Brain microvascular endothelial cell (primary cell): Measurements from ENCODE around the gene BEGAIN.

Experiments used
- DNase-seq: peaks from one replicate; pipeline ENCODE4 v3.0.0-alpha.2; 2020
- H3K27ac ChIP-seq: fragments of 250-450 bp; sonication (Bioruptor Pico); 2 replicates; pipeline ENCODE4 v1.5.1; 2020; ENCODE audit warnings: mild to moderate bottlenecking, moderate library complexity
- H3K27me3 ChIP-seq: fragments of 250-450 bp; sonication (Bioruptor Pico); replicated peaks from 2 replicates; pipeline ENCODE4 v1.5.1; 2020; ENCODE audit warnings: mild to moderate bottlenecking
- H3K36me3 ChIP-seq: fragments of 250-450 bp; sonication (Bioruptor Pico); replicated peaks from 2 replicates; pipeline ENCODE4 v1.5.1; 2020; ENCODE audit warnings: mild to moderate bottlenecking
- H3K4me3 ChIP-seq: 2 replicates; pipeline ENCODE4 v1.5.1; 2011; ENCODE audit warnings: low read depth, mild to moderate bottlenecking, control low read depth, low read length, moderate library complexity
- in situ Hi-C: cut with HindIII; loops from 2 replicates; pipeline ENCODE4 v1.10.0; 2017; ENCODE audit warnings: low sequenced_read_pairs, low pct_ligation_motif_present
- TF ChIP-seq, protein P1 (sequence below): IDR thresholded peaks from 2 replicates; pipeline ENCODE4 v1.5.1; 2011; ENCODE audit warnings: low read depth, mild to moderate bottlenecking, moderate library complexity, low read length, control low read depth, inconsistent platforms; ENCODE audit errors: missing control alignments

Gene BEGAIN

DNA sequence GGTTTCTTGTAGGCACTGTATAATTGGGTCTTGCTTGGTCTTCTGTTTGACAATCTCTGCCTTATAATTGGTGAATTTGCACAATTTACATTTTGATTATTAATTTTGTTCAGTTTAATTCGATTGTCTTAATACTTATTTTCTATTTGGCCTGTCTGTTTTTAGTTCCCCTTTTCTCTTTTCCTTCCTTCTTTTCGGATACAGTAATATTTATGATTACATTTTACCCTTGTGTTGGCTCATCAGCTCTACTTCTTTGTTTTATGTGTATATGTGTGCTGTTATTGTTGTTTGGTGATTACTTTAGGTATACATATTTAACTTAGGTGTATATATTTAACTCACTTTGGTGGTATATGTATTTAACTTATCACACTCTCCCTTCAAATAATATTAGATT lies 12.8 kb upstream of the BEGAIN start:
- Histone ChIP-seq H3K36me3 (no peaks in the 10 kb centered on the region), H3K27me3 (peaks cover 3% of the 10 kb centered on the region), H3K4me3 (no peak overlapping the region), H3K27ac (no peak overlapping the region)
- DNase-seq, result no peak
- TF ChIP-seq, protein P1, sequence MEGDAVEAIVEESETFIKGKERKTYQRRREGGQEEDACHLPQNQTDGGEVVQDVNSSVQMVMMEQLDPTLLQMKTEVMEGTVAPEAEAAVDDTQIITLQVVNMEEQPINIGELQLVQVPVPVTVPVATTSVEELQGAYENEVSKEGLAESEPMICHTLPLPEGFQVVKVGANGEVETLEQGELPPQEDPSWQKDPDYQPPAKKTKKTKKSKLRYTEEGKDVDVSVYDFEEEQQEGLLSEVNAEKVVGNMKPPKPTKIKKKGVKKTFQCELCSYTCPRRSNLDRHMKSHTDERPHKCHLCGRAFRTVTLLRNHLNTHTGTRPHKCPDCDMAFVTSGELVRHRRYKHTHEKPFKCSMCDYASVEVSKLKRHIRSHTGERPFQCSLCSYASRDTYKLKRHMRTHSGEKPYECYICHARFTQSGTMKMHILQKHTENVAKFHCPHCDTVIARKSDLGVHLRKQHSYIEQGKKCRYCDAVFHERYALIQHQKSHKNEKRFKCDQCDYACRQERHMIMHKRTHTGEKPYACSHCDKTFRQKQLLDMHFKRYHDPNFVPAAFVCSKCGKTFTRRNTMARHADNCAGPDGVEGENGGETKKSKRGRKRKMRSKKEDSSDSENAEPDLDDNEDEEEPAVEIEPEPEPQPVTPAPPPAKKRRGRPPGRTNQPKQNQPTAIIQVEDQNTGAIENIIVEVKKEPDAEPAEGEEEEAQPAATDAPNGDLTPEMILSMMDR, result no peak
- in situ Hi-C loops, result no loop called here

DNA sequence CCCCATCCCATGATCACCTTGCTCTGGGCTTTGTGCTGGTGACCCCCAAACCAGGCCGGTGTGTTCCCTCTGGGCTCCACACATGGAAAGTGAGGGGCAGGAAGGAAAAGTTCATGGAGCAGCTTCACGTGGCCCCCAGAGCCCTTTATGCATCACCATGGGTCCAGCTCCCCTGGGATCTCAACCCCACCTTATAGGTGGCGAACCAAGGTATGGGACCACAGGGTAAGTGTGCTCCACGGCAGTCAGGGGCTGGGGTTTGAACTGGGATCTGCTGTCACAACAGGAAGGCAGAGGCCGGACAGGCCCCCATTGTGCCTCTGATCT lies 7.4 kb upstream of the BEGAIN start:
- DNase-seq, result no peak
- Histone ChIP-seq H3K27ac (no peak overlapping the region), H3K27me3 (peaks cover 5% of the 10 kb centered on the region), H3K4me3 (no peak overlapping the region), H3K36me3 (no peaks in the 10 kb centered on the region)
- in situ Hi-C loops, result no loop called here
- TF ChIP-seq, protein P1, result no peak

DNA sequence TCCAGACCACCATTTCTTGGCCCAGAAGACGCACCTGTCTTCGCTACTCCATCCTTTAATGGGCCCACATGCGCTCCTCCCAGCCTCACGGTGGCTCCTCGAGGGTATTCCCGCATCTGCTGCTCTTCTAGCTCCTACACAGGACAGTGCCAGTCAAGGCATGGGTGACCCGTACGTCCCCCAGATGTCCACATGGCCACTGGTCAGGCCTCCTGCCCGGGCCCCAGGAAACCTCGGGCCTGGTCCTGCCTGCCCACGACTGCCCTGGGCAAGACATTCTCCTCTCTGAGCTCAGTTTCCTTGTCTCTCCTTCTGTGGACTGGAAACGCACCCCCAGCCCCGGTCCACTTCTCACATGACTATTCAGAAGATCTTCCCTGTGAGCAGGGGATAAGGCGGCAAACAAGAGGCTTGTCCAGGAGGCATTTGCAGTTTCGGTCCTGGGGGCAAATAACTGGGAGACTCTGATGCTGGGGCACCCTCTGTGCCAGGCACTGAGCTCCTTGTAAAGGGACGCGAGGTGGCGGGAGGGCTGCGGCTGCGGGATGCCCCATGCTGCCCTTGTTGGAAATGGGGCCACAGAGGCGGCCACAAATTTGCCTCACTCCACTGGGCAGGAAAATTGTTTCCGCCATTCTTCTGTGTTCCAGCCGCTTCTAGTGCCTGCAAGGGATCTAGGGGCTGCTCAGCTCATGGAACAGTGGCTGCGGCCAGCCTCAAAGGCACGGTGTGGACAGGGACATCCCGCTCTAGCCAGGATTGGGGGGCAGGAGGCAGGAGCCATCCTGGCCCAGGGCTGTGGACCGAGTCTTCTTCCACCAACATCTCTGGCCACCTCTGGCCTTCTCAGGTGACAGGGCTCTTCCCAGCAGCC lies 6.8 kb upstream of the BEGAIN start:
- no peaks in the 10 kb centered on the region for H3K36me3 ChIP-seq
- TF ChIP-seq, protein P1, result no peak
- in situ Hi-C loops, result no loop called here
- no peak overlapping the region for H3K4me3 ChIP-seq
- peaks cover 7% of the 10 kb centered on the region for H3K27me3 ChIP-seq
- no peak overlapping the region for H3K27ac ChIP-seq
- no peak for DNase-seq

DNA sequence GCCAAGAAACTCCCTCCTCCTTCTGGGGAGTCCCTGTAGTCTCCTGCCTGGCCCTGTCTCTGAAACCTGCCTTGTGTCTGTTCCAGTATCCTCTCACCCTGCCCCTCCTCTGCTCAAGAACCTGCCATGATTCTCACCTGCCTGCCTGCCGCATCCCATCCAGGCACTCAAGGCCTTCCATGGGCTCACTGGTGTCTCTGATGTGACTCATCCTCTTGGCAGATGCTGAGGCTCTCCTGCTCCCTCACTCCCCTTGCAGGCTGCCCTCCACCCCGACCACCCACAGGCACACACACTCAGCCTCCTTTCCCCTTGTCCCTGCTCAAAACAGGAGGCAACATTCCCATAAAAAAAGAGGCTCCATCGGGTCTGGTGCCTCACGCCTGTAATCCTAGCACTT lies 5.8 kb upstream of the BEGAIN start:
- TF ChIP-seq, protein P1, result no peak
- no peaks in the 10 kb centered on the region for H3K36me3 ChIP-seq
- in situ Hi-C loops, result no loop called here
- DNase-seq, result no peak
- no peak overlapping the region for H3K27ac ChIP-seq
- no peak overlapping the region for H3K4me3 ChIP-seq
- H3K27me3 ChIP-seq, result peaks cover 6% of the 10 kb centered on the region

DNA sequence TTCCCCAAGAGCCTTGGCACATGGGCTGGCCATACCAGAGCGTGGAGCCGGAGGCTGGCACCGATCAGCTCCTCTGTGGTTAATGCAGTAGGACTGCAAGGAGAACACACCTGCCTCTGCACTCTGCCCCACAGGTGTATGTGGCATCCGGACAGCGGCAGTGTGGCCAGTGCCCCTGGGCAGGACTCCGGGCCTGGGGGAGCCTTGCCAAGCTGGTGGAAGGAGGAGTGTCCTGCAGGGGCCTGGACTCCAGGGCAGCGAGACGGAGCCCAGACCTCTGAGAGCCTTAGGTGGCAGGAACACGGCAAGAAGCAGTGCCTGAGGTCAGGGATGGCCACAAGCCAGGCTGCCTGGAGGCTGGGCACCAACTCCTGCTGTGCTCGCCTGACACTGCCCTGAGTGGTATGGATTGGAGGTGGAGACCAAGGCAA lies 5.3 kb upstream of the BEGAIN start:
- DNase-seq, result no peak

More for the DNA sequence above, 5.3 kb upstream of the BEGAIN start:
- TF ChIP-seq, protein P1, result no peak
- in situ Hi-C loops, result no loop called here
- H3K27me3 ChIP-seq, result peaks cover 11% of the 10 kb centered on the region
- no peak overlapping the region for H3K27ac ChIP-seq
- H3K4me3 ChIP-seq, result no peak overlapping the region
- H3K36me3 ChIP-seq, result no peaks in the 10 kb centered on the region
